OCI-LY7 (cell line): ENCODE measurements around the gene FANCD2. TPM values are rescaled to one million over a fixed set of nuclear protein-coding genes. Genes with fewer than 3 reads are reported as not detected.

ENCODE experiments used
- BruUV-seq: library from RNA; stranded (reverse); fragments of 400-500 nt; replicated peaks from 2 replicates; lab custom pipeline; 2021; lab: Mats Ljungman, UMichigan
- CTCF ChIA-PET: fragments of 300-600 bp; sonication (Branson Sonifier 250); formaldehyde crosslinking; loops from one replicate; lab custom pipeline; 2022; ENCODE audit warnings: antibody characterized with exemption; ENCODE audit not compliant: unreplicated experiment; lab: Charles Lee
- POLR2A ChIA-PET: fragments of 300-600 bp; sonication (Branson Sonifier 250); formaldehyde crosslinking; loops from one replicate; lab custom pipeline; 2022; ENCODE audit warnings: antibody characterized with exemption; lab: Charles Lee
- DNase-seq: peaks from one replicate; pipeline ENCODE4 v3.0.0-alpha.2; 2015; ENCODE audit warnings: low spot score
- H2AFZ ChIP-seq: fragments of 200-600 bp; sonication (generic), shearing (Covaris generic); 2 replicates; pipeline ENCODE4 v1.6.1; 2014; ENCODE audit warnings: mild to moderate bottlenecking, antibody characterized with exemption, low read length, moderate library complexity
- H3K27ac ChIP-seq: fragments of 200-600 bp; sonication (generic); 2 replicates; pipeline ENCODE4 v1.5.1; 2014; ENCODE audit warnings: mixed run types, low read depth, mild to moderate bottlenecking, moderate library complexity, low read length, inconsistent platforms; ENCODE audit not compliant: poor library complexity, severe bottlenecking
- H3K36me3 ChIP-seq: fragments of 200-600 bp; sonication (generic); 2 replicates; pipeline ENCODE4 v1.6.1; 2014; ENCODE audit warnings: mild to moderate bottlenecking, antibody characterized with exemption, low read length, moderate library complexity, mixed read lengths; ENCODE audit not compliant: insufficient read depth
- H3K4me1 ChIP-seq: fragments of 200-600 bp; sonication (generic); 2 replicates; pipeline ENCODE4 v1.5.1; 2014; ENCODE audit warnings: mild to moderate bottlenecking, low read length; ENCODE audit not compliant: insufficient read depth, poor library complexity, severe bottlenecking
- H3K4me2 ChIP-seq: fragments of 200-600 bp; sonication (generic); 2 replicates; pipeline ENCODE4 v1.6.1; 2014; ENCODE audit warnings: mild to moderate bottlenecking, low read length
- H3K4me3 ChIP-seq: fragments of 200-600 bp; sonication (generic); 2 replicates; pipeline ENCODE4 v1.5.1; 2014; ENCODE audit warnings: mild to moderate bottlenecking, low read depth, low read length; ENCODE audit not compliant: poor library complexity, severe bottlenecking
- H3K79me2 ChIP-seq: fragments of 200-600 bp; sonication (generic); 2 replicates; pipeline ENCODE4 v1.6.1; 2016; ENCODE audit warnings: low read depth, mild to moderate bottlenecking, low read length, moderate library complexity, mixed read lengths; ENCODE audit not compliant: insufficient read depth
- H3K9me2 ChIP-seq: fragments of 200-600 bp; sonication (generic); 2 replicates; pipeline ENCODE4 v1.6.1; 2016; ENCODE audit warnings: mild to moderate bottlenecking, low read length, mixed read lengths; ENCODE audit not compliant: insufficient read depth
- H3K9me3 ChIP-seq: fragments of 200-600 bp; sonication (generic); 2 replicates; pipeline ENCODE4 v1.6.1; 2014; ENCODE audit warnings: mild to moderate bottlenecking, mixed run types, low read length, mixed read lengths
- H4K20me1 ChIP-seq: fragments of 200-600 bp; sonication (generic); 2 replicates; pipeline ENCODE4 v1.6.1; 2014; ENCODE audit warnings: mild to moderate bottlenecking, antibody characterized with exemption, low read length, moderate library complexity, mixed read lengths; ENCODE audit not compliant: insufficient read depth
- EZH2phosphoT487 ChIP-seq: fragments of 200-600 bp; sonication (generic); IDR thresholded peaks from 2 replicates; pipeline ENCODE4 v1.6.1; 2018; ENCODE audit warnings: low read depth, borderline replicate concordance, mild to moderate bottlenecking, mixed run types, antibody characterized with exemption, low read length, moderate library complexity, mixed read lengths
- intact Hi-C: fragments of 100-400 bp; cut with micrococcal nuclease; formaldehyde crosslinking; loops from one replicate; pipeline ENCODE4 v1.10.0; 2022; ENCODE audit not compliant: unreplicated experiment
- total RNA-seq, 2 experiments: library from RNA; depleted of rRNA in 1 of 2; stranded (reverse); fragments of >200 nt in 1 of 2; shearing (Covaris generic) in 1 of 2; gene quantifications; 2 replicates each; pipeline ENCODE4 v1.2.3, GENCODE V29; 2014 to 2022
- TF ChIP-seq, protein P1 (sequence below): fragments of 200-600 bp; sonication (generic); conservative IDR thresholded peaks from 2 replicates; pipeline ENCODE4 v1.5.1; 2014; ENCODE audit warnings: mild to moderate bottlenecking, antibody characterized with exemption, low read length, moderate library complexity, mixed read lengths

FANCD2 gene
- total RNA-seq, 2 experiments from 2014 or later, result 112 to 130 TPM

- Histone ChIP-seq H3K4me1 (no peaks in the 10 kb centered on the region), H3K36me3 (peaks cover 92% of the 10 kb centered on the region), H4K20me1 (0 out of 2 replicates have a peak, but pooled peaks cover 5% of the 10 kb centered on the region), H2AFZ (no peak overlapping the region), H3K4me2 (no peak overlapping the region), H3K9me2 (no peaks in the 10 kb centered on the region), H3K27ac (no peak overlapping the region), H3K4me3 (no peak overlapping the region), H3K9me3 (no peaks in the 10 kb centered on the region), H3K79me2 (peaks cover 90% of the 10 kb centered on the region)
- TF ChIP-seq EZH2phosphoT487, result no peak
- TF ChIP-seq, protein P1, sequence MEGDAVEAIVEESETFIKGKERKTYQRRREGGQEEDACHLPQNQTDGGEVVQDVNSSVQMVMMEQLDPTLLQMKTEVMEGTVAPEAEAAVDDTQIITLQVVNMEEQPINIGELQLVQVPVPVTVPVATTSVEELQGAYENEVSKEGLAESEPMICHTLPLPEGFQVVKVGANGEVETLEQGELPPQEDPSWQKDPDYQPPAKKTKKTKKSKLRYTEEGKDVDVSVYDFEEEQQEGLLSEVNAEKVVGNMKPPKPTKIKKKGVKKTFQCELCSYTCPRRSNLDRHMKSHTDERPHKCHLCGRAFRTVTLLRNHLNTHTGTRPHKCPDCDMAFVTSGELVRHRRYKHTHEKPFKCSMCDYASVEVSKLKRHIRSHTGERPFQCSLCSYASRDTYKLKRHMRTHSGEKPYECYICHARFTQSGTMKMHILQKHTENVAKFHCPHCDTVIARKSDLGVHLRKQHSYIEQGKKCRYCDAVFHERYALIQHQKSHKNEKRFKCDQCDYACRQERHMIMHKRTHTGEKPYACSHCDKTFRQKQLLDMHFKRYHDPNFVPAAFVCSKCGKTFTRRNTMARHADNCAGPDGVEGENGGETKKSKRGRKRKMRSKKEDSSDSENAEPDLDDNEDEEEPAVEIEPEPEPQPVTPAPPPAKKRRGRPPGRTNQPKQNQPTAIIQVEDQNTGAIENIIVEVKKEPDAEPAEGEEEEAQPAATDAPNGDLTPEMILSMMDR, result no peak
- CTCF ChIA-PET, result no interaction called here
- DNase-seq, result no peak
- intact Hi-C loops, result no loop called here
- no TSS peak for BruUV-seq
- POLR2A ChIA-PET, result no interaction called here
Observed at GRCh38 chr3:9994086-9994844, 32.0 kb upstream of the FANCD2 start.

GRCh38 chr3:10000686-10001085 is 25.6 kb upstream of the FANCD2 start:
- Histone ChIP-seq H3K9me3 (no peaks in the 10 kb centered on the region), H4K20me1 (no peaks in the 10 kb centered on the region), H3K4me1 (no peaks in the 10 kb centered on the region), H2AFZ (no peak overlapping the region), H3K27ac (no peak overlapping the region), H3K79me2 (peaks cover 41% of the 10 kb centered on the region), H3K9me2 (no peaks in the 10 kb centered on the region), H3K4me2 (no peak overlapping the region), H3K36me3 (peaks cover 88% of the 10 kb centered on the region), H3K4me3 (no peak overlapping the region)
- POLR2A ChIA-PET, result interaction anchor here (0.6 to 2.0 kb wide), 4 partner anchors 14 to 176 kb away, joined by 3 to 9 read pairs (median 6); partner anchors contain the start of gene EMC3
- TF ChIP-seq, protein P1, result no peak
- TF ChIP-seq EZH2phosphoT487, result no peak
- CTCF ChIA-PET, result no interaction called here
- DNase-seq, result no peak
- BruUV-seq, result no TSS peak
- intact Hi-C loops, result no loop called here

- CTCF ChIA-PET, result no interaction called here
- Histone ChIP-seq H3K4me3 (no peak overlapping the region), H3K36me3 (peaks cover 65% of the 10 kb centered on the region), H3K79me2 (peaks cover 21% of the 10 kb centered on the region; the same call in 1 of the 2 replicates), H3K4me2 (no peak overlapping the region), H3K9me2 (no peaks in the 10 kb centered on the region), H4K20me1 (no peaks in the 10 kb centered on the region), H3K27ac (no peak overlapping the region), H3K4me1 (no peaks in the 10 kb centered on the region), H3K9me3 (no peaks in the 10 kb centered on the region), H2AFZ (no peak overlapping the region)
- POLR2A ChIA-PET, result no interaction called here
- no peak for TF ChIP-seq EZH2phosphoT487
- TF ChIP-seq, protein P1, result no peak
- BruUV-seq, result no TSS peak
- intact Hi-C loops, result no loop called here
- no peak for DNase-seq
Observed at GRCh38 chr3:10002951-10003350, 23.3 kb upstream of the FANCD2 start.
